ENCODE results near the gene RTN4.

The RTN4 gene

DNA sequence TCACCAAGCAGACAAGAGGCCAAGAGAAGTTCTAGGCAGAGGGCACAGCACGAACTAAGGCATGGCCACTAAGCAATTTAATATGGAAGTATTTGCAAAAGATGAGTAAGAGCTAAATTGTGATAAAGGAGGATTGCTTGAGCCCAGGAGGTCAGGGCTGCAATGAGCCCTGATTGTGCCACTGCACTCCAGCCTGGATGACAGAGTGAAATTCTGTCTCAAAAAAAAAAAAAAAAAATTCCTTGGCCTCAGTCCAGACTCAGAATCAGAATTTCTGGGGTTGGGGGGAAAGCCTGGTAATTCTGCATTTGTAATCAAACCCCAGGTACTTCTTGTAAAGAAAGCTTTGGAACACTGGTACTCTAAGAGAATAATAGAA, 46.8 kb upstream of the RTN4 start:
- peaks cover 6% of the 10 kb centered on the region for H3K4me1 ChIP-seq (ENCODE audit: insufficient read depth, low read length, severe bottlenecking)
- H3K4me2 ChIP-seq (ENCODE audit: low read length), result no peak overlapping the region
- H3F3A ChIP-seq (ENCODE audit: insufficient read depth, low read length), result no peaks in the 10 kb centered on the region

GRCh38 chr2:55096586-55096985, 46.3 kb upstream of the RTN4 start:
- Histone ChIP-seq H4K20me1 (ENCODE audit: insufficient read depth, low read length) (no peaks in the 10 kb centered on the region), H3F3A (ENCODE audit: insufficient read depth, low read length) (no peaks in the 10 kb centered on the region)

More for the DNA sequence above, 46.8 kb upstream of the RTN4 start:
- no peaks in the 10 kb centered on the region for H3K79me2 ChIP-seq (ENCODE audit: insufficient read depth, low read length)
- no peaks in the 10 kb centered on the region for H3K9me3 ChIP-seq (ENCODE audit: low read length)
- H2AFZ ChIP-seq (ENCODE audit: low read length), result no peak overlapping the region
- no peaks in the 10 kb centered on the region for H3K36me3 ChIP-seq (ENCODE audit: insufficient read depth, low read length)
- no peak overlapping the region for H3K9ac ChIP-seq (ENCODE audit: low read length)
- H3K27ac ChIP-seq (ENCODE audit: low read depth, low read length, poor library complexity, severe bottlenecking), result no peak overlapping the region
- H3K9me2 ChIP-seq (ENCODE audit: low read depth, low read length), result no peaks in the 10 kb centered on the region
- TF ChIP-seq EZH2 (IDR thresholded peaks at IDR 0.05; ENCODE audit: borderline replicate concordance, low read length), result no peak
- no peak for TF ChIP-seq CTCF (IDR thresholded peaks at IDR 0.05; ENCODE audit: low read length)
- no peak overlapping the region for H3K4me3 ChIP-seq (ENCODE audit: low read depth, low read length, poor library complexity, severe bottlenecking)
- H4K20me1 ChIP-seq (ENCODE audit: insufficient read depth, low read length), result no peaks in the 10 kb centered on the region
- no peaks in the 10 kb centered on the region for H3K27me3 ChIP-seq (ENCODE audit: insufficient read depth, low read length)

GRCh38 chr2:55093381-55093780, 43.1 kb upstream of the RTN4 start:
- no peak overlapping the region for H3K27ac ChIP-seq (ENCODE audit: low read depth, low read length, poor library complexity, severe bottlenecking)

More at GRCh38 chr2:55096586-55096985, 46.3 kb upstream of the RTN4 start:
- Histone ChIP-seq H3K9me3 (ENCODE audit: low read length) (no peaks in the 10 kb centered on the region), H3K27ac (ENCODE audit: low read depth, low read length, poor library complexity, severe bottlenecking) (no peak overlapping the region), H3K79me2 (ENCODE audit: insufficient read depth, low read length) (no peaks in the 10 kb centered on the region), H3K9me2 (ENCODE audit: low read depth, low read length) (no peaks in the 10 kb centered on the region), H3K4me3 (ENCODE audit: low read depth, low read length, poor library complexity, severe bottlenecking) (no peak overlapping the region), H3K9ac (ENCODE audit: low read length) (no peak overlapping the region), H3K4me2 (ENCODE audit: low read length) (no peak overlapping the region), H2AFZ (ENCODE audit: low read length) (no peak overlapping the region), H3K27me3 (ENCODE audit: insufficient read depth, low read length) (no peaks in the 10 kb centered on the region), H3K36me3 (ENCODE audit: insufficient read depth, low read length) (no peaks in the 10 kb centered on the region), H3K4me1 (ENCODE audit: insufficient read depth, low read length, severe bottlenecking) (peaks cover 6% of the 10 kb centered on the region)
- TF ChIP-seq EZH2 (IDR thresholded peaks at IDR 0.05; ENCODE audit: borderline replicate concordance, low read length) (no peak), CTCF (IDR thresholded peaks at IDR 0.05; ENCODE audit: low read length) (no peak)

More at GRCh38 chr2:55093381-55093780, 43.1 kb upstream of the RTN4 start:
- Histone ChIP-seq H3F3A (ENCODE audit: insufficient read depth, low read length) (no peaks in the 10 kb centered on the region), H3K9ac (ENCODE audit: low read length) (no peak overlapping the region), H3K4me1 (ENCODE audit: insufficient read depth, low read length, severe bottlenecking) (no peaks in the 10 kb centered on the region), H3K27me3 (ENCODE audit: insufficient read depth, low read length) (no peaks in the 10 kb centered on the region), H3K4me2 (ENCODE audit: low read length) (no peak overlapping the region), H2AFZ (ENCODE audit: low read length) (no peak overlapping the region), H3K9me3 (ENCODE audit: low read length) (no peaks in the 10 kb centered on the region), H3K36me3 (ENCODE audit: insufficient read depth, low read length) (no peaks in the 10 kb centered on the region), H3K79me2 (ENCODE audit: insufficient read depth, low read length) (no peaks in the 10 kb centered on the region), H4K20me1 (ENCODE audit: insufficient read depth, low read length) (no peaks in the 10 kb centered on the region), H3K9me2 (ENCODE audit: low read depth, low read length) (no peaks in the 10 kb centered on the region), H3K4me3 (ENCODE audit: low read depth, low read length, poor library complexity, severe bottlenecking) (no peak overlapping the region)
- no peak for TF ChIP-seq CTCF (IDR thresholded peaks at IDR 0.05; ENCODE audit: low read length)
- TF ChIP-seq EZH2 (IDR thresholded peaks at IDR 0.05; ENCODE audit: borderline replicate concordance, low read length), result no peak
